GM23338 (cell line): ENCODE measurements around the gene CYB5B.

Experiments used
- CTCF ChIP-seq, 2 experiments: fragments of 200-600 bp in 1 of 2; sonication (generic) in 1 of 2; conservative IDR thresholded peaks; 2 replicates each; pipeline versions ENCODE4 v1.5.1 to v1.6.1; 2016 to 2017; ENCODE audit warnings: antibody characterized with exemption in 2 of 2, low read depth in 2 of 2, mild to moderate bottlenecking in 2 of 2, moderate library complexity in 1 of 2
- EZH2 ChIP-seq: fragments of 200-600 bp; sonication (generic); IDR thresholded peaks from one replicate; pipeline ENCODE4 v1.8.0; 2017; ENCODE audit warnings: antibody characterized with exemption, mild to moderate bottlenecking, low read depth; ENCODE audit not compliant: unreplicated experiment
- EZH2phosphoT487 ChIP-seq: fragments of 200-600 bp; sonication (generic); IDR thresholded peaks from one replicate; pipeline ENCODE4 v1.8.1; 2018; ENCODE audit warnings: antibody characterized with exemption; ENCODE audit not compliant: unreplicated experiment

GRCh38 chr16:69413045-69413664 is 11.3 kb upstream of the CYB5B start:
- TF ChIP-seq CTCF (conservative IDR thresholded peaks at IDR 0.05; ENCODE audit: low read depth in 2 of 2): no peak
- TF ChIP-seq EZH2: no peak
- TF ChIP-seq EZH2phosphoT487: no peak
